HepG2 (cell line): ENCODE measurements around the gene TMEM269. TPM values are rescaled to one million over a fixed set of nuclear protein-coding genes. Genes with fewer than 3 reads are reported as not detected.

Source experiments
- CEBPG ChIP-seq: IDR thresholded peaks from 2 replicates; pipeline ENCODE4 v1.6.1; 2016
- CSRNP1 ChIP-seq: sonication (generic); formaldehyde crosslinking; IDR thresholded peaks from 2 replicates; pipeline ENCODE4 v1.8.1; 2023; ENCODE audit warnings: mild to moderate bottlenecking, missing genetic modification reagents
- FIP1L1 ChIP-seq: fragments of 200-400 bp; formaldehyde crosslinking; IDR thresholded peaks from 2 replicates; pipeline ENCODE4 v1.6.1; 2018; ENCODE audit warnings: low read depth, mild to moderate bottlenecking, low read length, moderate library complexity, borderline replicate concordance; ENCODE audit not compliant: insufficient read depth
- HDAC1 ChIP-seq: sonication (generic); formaldehyde crosslinking; IDR thresholded peaks from 2 replicates; pipeline ENCODE4 v1.5.1; 2020; ENCODE audit warnings: mild to moderate bottlenecking, missing genetic modification reagents
- JUNB ChIP-seq: sonication (generic); formaldehyde crosslinking; IDR thresholded peaks from 2 replicates; pipeline ENCODE4 v1.8.0; 2022; ENCODE audit warnings: missing genetic modification reagents, mild to moderate bottlenecking, borderline replicate concordance
- LRRFIP1 ChIP-seq: sonication (generic); formaldehyde crosslinking; conservative IDR thresholded peaks from 2 replicates; pipeline ENCODE4 v1.4.0; 2020; ENCODE audit warnings: missing genetic modification reagents
- MBD4 ChIP-seq: IDR thresholded peaks from 2 replicates; pipeline ENCODE4 v1.6.1; 2012; ENCODE audit warnings: low read length, inconsistent platforms, borderline replicate concordance
- NFATC3 ChIP-seq: sonication (generic); formaldehyde crosslinking; IDR thresholded peaks from 2 replicates; pipeline ENCODE4 v1.5.1; 2020; ENCODE audit warnings: mild to moderate bottlenecking, missing genetic modification reagents
- PPARG ChIP-seq: conservative IDR thresholded peaks from 2 replicates; pipeline ENCODE4 v1.6.1; 2016; ENCODE audit warnings: missing biosample characterization, missing genetic modification reagents
- REPIN1 ChIP-seq: sonication (generic); formaldehyde crosslinking; IDR thresholded peaks from 2 replicates; pipeline ENCODE4 v1.8.0; 2022; ENCODE audit warnings: missing genetic modification reagents, low read depth, mild to moderate bottlenecking, borderline replicate concordance
- SALL1 ChIP-seq: sonication (generic); formaldehyde crosslinking; IDR thresholded peaks from 2 replicates; pipeline ENCODE4 v1.8.0; 2022; ENCODE audit warnings: mild to moderate bottlenecking, missing genetic modification reagents
- SNRNP70 ChIP-seq: fragments of 200-400 bp; formaldehyde crosslinking; IDR thresholded peaks from 2 replicates; pipeline ENCODE4 v1.6.1; 2017; ENCODE audit warnings: mild to moderate bottlenecking, low read depth, low read length, moderate library complexity
- SSRP1 ChIP-seq: IDR thresholded peaks from 2 replicates; pipeline ENCODE4 v1.6.1; 2016; ENCODE audit warnings: control low read depth
- TMF1 ChIP-seq: sonication (generic); formaldehyde crosslinking; IDR thresholded peaks from 2 replicates; pipeline ENCODE4 v1.8.1; 2022; ENCODE audit warnings: low read depth, missing genetic modification reagents
- ZNF180 ChIP-seq: sonication (generic); formaldehyde crosslinking; IDR thresholded peaks from 2 replicates; pipeline ENCODE4 v1.4.0; 2020; ENCODE audit warnings: low read depth, missing genetic modification reagents, borderline replicate concordance
- ZNF496 ChIP-seq: sonication (generic); formaldehyde crosslinking; IDR thresholded peaks from 2 replicates; pipeline ENCODE4 v1.8.1; 2023; ENCODE audit warnings: mild to moderate bottlenecking, moderate library complexity, missing genetic modification reagents; ENCODE audit not compliant: insufficient replicate concordance
- ZNF607 ChIP-seq: sonication (generic); formaldehyde crosslinking; IDR thresholded peaks from 2 replicates; pipeline ENCODE4 v1.5.1; 2020; ENCODE audit warnings: missing genetic modification reagents, mild to moderate bottlenecking, borderline replicate concordance
- ZNF747 ChIP-seq: sonication (generic); formaldehyde crosslinking; IDR thresholded peaks from 2 replicates; pipeline ENCODE4 v1.8.1; 2023; ENCODE audit warnings: missing genetic modification reagents, mild to moderate bottlenecking, borderline replicate concordance
- polyA plus RNA-seq, 8 experiments: library from polyadenylated mRNA; depleted of rRNA in 3 of 8; stranded (reverse) in 7 of 8; unstranded in 1 of 8; fragments of >200 nt; fragmentation: Illumina TruSeq in 4 of 8; extraction: Trizol in 4 of 8; gene quantifications; 2 replicates each; pipeline versions ENCODE4 v1.2.1 to v1.2.3, GENCODE V29; 2011 to 2016; ENCODE audit warnings: low read depth in 4 of 8, missing spikeins in 1 of 8, mixed read lengths in 1 of 8; ENCODE audit not compliant: insufficient read depth in 1 of 8
- total RNA-seq, 5 experiments: library from RNA; depleted of rRNA; stranded (reverse); fragments of >200 nt; fragmentation: Illumina TruSeq; extraction: Trizol; gene quantifications; 2 replicates each; pipeline ENCODE4 v1.2.3, GENCODE V29; 2016; ENCODE audit warnings: low read depth in 1 of 5
- TF ChIP-seq, protein P1 (sequence below): sonication (generic); formaldehyde crosslinking; IDR thresholded peaks from 2 replicates; pipeline ENCODE4 v1.9.0; 2022; ENCODE audit warnings: missing genetic modification reagents, mild to moderate bottlenecking, borderline replicate concordance
- TF ChIP-seq, protein P2 (sequence below): sonication (generic); formaldehyde crosslinking; IDR thresholded peaks from 2 replicates; pipeline ENCODE4 v1.9.0; 2021; ENCODE audit warnings: missing genetic modification reagents, mild to moderate bottlenecking, borderline replicate concordance

TMEM269 gene
- total and polyA plus RNA-seq, 2 of the 13 experiments (the other 11 are each of a cell fraction or from before 2014, with no cell fraction given): 0.15 to 0.21 TPM

DNA sequence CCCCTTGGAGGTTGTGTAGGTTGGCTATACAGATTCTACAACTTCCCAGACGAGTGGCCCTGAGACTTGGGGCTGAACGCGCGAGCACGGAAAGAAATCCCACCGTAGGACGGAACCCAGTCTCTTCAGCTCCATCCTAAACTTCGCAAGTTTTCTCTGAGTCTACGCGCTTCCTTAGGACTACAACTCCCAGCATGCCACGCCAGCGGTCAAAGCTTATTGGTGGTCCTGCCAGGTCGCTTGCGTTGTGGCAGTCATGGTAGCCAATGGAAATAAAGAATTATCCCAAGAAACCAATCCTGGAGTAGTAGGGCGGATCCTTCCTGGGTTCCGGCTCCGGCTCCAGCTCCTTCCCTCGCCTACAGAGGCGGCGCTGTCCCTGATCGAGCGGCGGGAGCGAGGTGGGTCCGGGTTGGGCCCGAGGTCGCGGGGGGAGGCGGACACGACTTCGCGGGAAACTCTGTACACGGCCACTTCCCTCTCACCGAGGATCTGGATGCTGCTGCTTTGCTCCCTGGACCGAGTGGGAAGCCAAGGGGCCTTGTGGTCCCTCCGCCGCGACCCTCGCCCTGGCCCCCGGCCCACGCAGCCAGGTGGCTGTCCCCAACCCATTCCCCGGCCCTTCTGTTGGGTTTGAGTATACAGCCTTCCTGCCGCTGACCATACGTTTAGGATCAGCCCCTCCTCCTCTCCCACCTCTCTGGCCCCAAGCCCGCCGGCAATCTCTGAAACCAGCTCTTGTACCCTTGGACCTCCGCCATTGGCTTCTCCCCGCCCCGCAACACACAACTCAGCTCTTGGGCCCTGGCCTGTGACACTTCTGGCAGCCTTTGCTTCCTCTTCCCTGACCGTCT is 61.7 kb downstream of the TMEM269 start, which contains the start of gene ZNF691 (continued):
- TF ChIP-seq CSRNP1 (peak; percentile 52), SSRP1 (no peak), SALL1 (CRISPR knock-in tag) (peak; percentile 75), CEBPG (CRISPR knock-in tag) (no peak), FIP1L1 (no peak), ZNF496 (CRISPR knock-in tag) (no peak), NFATC3 (0 out of 2 replicates have a peak, but pooled peaks have one; percentile 76), SNRNP70 (no peak), ZNF607 (CRISPR knock-in tag) (peak; percentile 91), LRRFIP1 (no peak), REPIN1 (no peak; the same call in 1 of the 2 replicates), ZNF180 (CRISPR knock-in tag) (no peak), TMF1 (CRISPR knock-in tag) (no peak), MBD4 (no peak), PPARG (CRISPR knock-in tag) (no peak), HDAC1 (CRISPR knock-in tag) (peak; percentile 77), JUNB (CRISPR knock-in tag) (no peak), ZNF747 (CRISPR knock-in tag) (no peak; the same call in 1 of the 2 replicates)
- TF ChIP-seq, protein P1, sequence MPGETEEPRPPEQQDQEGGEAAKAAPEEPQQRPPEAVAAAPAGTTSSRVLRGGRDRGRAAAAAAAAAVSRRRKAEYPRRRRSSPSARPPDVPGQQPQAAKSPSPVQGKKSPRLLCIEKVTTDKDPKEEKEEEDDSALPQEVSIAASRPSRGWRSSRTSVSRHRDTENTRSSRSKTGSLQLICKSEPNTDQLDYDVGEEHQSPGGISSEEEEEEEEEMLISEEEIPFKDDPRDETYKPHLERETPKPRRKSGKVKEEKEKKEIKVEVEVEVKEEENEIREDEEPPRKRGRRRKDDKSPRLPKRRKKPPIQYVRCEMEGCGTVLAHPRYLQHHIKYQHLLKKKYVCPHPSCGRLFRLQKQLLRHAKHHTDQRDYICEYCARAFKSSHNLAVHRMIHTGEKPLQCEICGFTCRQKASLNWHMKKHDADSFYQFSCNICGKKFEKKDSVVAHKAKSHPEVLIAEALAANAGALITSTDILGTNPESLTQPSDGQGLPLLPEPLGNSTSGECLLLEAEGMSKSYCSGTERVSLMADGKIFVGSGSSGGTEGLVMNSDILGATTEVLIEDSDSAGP (CRISPR knock-in tag): peak; percentile 85; the same call in 1 of the 2 replicates
- TF ChIP-seq, protein P2, sequence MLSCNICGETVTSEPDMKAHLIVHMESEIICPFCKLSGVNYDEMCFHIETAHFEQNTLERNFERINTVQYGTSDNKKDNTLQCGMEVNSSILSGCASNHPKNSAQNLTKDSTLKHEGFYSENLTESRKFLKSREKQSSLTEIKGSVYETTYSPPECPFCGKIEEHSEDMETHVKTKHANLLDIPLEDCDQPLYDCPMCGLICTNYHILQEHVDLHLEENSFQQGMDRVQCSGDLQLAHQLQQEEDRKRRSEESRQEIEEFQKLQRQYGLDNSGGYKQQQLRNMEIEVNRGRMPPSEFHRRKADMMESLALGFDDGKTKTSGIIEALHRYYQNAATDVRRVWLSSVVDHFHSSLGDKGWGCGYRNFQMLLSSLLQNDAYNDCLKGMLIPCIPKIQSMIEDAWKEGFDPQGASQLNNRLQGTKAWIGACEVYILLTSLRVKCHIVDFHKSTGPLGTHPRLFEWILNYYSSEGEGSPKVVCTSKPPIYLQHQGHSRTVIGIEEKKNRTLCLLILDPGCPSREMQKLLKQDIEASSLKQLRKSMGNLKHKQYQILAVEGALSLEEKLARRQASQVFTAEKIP (CRISPR knock-in tag): no peak
